BJ (cell line): ENCODE data around the gene ELANE. TPM values are rescaled to one million over a fixed set of nuclear protein-coding genes. Genes with fewer than 3 reads are reported as not detected.

ENCODE experiments used
- CTCF ChIA-PET: fragments of 350-600 bp; formaldehyde crosslinking; extraction: SDS; loops from one replicate; lab custom pipeline; 2021; ENCODE audit warnings: antibody characterized with exemption, inconsistent platforms; lab: Yijun Ruan, JAX
- POLR2A ChIA-PET: fragments of 300-600 bp; sonication (Branson Sonifier 250); formaldehyde crosslinking; extraction: SDS; loops from one replicate; lab custom pipeline; 2021; ENCODE audit warnings: antibody characterized with exemption; lab: Charles Lee
- DNase-seq: peaks from one replicate; pipeline ENCODE4 v3.0.0-alpha.2; 2011; ENCODE audit warnings: low read depth
- H3K27me3 ChIP-seq: 2 replicates; pipeline ENCODE4 v1.6.0; 2011; ENCODE audit warnings: low read length; ENCODE audit not compliant: control insufficient read depth, insufficient read depth
- H3K36me3 ChIP-seq: 2 replicates; pipeline ENCODE4 v1.5.1; 2011; ENCODE audit warnings: low read length; ENCODE audit not compliant: control insufficient read depth, insufficient read depth
- H3K4me3 ChIP-seq: 2 replicates; pipeline ENCODE4 v1.5.1; 2011; ENCODE audit warnings: low read depth, mild to moderate bottlenecking, control low read depth, low read length
- polyA plus RNA-seq: library from polyadenylated mRNA; depleted of rRNA; stranded (reverse); fragments of >200 nt; gene quantifications from 2 replicates; pipeline ENCODE4 v1.2.3, GENCODE V29; 2011
- TF ChIP-seq, protein P1 (sequence below): IDR thresholded peaks from 2 replicates; pipeline ENCODE4 v1.5.1; 2011; ENCODE audit warnings: low read depth, mild to moderate bottlenecking, control low read depth, inconsistent platforms, low read length, moderate library complexity; ENCODE audit not compliant: insufficient read depth

Gene ELANE
- polyA plus RNA-seq, 1 experiment, result 0.12 TPM

DNA sequence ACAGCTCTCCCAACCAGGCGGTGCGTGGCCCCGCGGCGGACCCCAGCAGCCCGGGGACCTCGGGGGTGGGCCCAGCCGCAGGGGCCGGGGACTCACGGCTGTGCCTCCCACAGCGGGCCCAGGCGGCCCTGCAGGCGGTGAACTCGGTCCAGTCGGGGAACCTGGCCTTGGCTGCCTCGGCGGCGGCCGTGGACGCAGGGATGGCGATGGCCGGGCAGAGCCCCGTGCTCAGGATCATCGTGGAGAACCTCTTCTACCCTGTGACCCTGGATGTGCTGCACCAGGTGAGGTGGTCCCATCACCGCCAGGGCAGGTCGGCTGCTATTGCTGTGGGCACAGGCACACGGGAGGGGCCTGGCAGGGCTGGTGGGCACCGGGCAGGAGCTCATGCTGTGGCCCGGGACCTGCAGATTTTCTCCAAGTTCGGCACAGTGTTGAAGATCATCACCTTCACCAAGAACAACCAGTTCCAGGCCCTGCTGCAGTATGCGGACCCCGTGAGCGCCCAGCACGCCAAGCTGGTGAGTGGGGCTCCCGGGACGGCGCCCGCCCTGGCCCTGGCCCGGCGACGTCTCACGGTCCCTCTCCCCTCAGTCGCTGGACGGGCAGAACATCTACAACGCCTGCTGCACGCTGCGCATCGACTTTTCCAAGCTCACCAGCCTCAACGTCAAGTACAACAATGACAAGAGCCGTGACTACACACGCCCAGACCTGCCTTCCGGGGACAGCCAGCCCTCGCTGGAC is 47.5 kb upstream of the ELANE start:
- H3K36me3 ChIP-seq, result peaks cover 59% of the 10 kb centered on the region
- POLR2A ChIA-PET, result no interaction called here

DNA sequence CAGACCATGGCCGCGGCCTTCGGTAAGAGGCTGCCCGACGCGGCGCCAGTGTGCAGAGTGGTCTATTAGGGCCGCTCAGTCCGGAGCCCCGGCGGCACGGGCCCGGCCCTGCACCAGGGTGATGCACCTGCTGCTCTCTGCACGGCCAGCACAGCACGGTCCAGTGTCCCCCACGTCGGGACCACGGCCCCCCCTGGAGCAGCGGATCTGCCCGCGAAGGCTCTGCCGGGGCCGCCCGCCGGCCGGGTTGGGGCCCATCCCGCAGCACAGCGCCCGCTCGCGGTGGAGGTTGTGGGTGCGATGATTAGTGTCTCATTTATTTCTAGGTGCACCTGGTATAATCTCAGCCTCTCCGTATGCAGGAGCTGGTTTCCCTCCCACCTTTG is 46.9 kb upstream of the ELANE start:
- ChIA-PET POLR2A (no interaction called here), CTCF (no interaction called here)
- H3K4me3 ChIP-seq, result no peak overlapping the region
- peaks cover 59% of the 10 kb centered on the region for H3K36me3 ChIP-seq
- DNase-seq, result no peak
- H3K27me3 ChIP-seq, result no peaks in the 10 kb centered on the region
- TF ChIP-seq, protein P1, sequence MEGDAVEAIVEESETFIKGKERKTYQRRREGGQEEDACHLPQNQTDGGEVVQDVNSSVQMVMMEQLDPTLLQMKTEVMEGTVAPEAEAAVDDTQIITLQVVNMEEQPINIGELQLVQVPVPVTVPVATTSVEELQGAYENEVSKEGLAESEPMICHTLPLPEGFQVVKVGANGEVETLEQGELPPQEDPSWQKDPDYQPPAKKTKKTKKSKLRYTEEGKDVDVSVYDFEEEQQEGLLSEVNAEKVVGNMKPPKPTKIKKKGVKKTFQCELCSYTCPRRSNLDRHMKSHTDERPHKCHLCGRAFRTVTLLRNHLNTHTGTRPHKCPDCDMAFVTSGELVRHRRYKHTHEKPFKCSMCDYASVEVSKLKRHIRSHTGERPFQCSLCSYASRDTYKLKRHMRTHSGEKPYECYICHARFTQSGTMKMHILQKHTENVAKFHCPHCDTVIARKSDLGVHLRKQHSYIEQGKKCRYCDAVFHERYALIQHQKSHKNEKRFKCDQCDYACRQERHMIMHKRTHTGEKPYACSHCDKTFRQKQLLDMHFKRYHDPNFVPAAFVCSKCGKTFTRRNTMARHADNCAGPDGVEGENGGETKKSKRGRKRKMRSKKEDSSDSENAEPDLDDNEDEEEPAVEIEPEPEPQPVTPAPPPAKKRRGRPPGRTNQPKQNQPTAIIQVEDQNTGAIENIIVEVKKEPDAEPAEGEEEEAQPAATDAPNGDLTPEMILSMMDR, result no peak

More for the DNA sequence above, 47.5 kb upstream of the ELANE start:
- TF ChIP-seq, protein P1, result no peak
- no peaks in the 10 kb centered on the region for H3K27me3 ChIP-seq
- no peak for DNase-seq
- H3K4me3 ChIP-seq, result no peak overlapping the region
- CTCF ChIA-PET, result interaction anchor here (0.7 kb wide), 1 partner anchor 46 kb away, joined by 3 read pairs; no protein-coding TSS in a partner anchor

DNA sequence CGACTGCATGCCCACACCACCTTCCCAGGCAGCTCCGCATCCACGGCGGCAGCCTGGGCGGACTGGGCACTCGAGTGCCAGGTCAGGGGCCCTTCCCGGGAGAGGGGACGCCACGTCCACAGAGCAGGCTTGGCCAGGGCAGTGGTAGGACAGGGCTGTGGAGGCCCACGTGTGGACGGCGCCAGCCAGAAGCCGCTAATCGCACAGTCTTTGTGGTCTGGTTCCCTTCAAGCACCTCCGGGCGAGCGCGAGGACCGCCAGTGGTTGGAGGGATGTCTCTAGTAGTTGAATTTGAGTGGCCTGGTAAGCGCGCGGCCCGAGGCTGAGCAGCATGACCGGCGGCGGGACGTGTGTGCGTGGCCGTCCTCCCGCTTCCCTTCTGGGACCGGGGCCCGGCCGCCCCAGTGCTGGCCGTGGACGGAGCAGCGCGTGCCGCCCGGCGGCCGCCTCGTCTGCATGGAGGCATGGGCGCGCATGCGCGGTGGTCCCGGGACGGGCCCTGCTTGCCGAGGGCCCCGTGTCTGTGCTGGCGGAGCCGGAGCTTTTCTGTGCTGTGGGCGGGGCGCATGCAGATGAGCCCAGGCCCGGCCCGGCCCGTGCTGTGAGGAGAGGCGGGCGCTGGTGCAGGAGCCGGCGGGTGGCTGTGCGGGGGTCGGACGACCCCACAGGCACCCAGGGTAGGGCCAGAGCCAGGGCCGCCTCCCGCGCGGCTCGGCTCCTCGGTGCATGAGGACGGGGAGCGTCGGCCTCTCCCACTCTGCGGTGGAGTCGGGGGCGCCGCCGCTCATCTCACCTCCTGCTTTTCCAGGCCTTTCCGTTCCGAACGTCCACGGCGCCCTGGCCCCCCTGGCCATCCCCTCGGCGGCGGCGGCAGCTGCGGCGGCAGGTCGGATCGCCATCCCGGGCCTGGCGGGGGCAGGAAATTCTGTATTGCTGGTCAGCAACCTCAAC is 46.2 kb upstream of the ELANE start:
- POLR2A ChIA-PET, result no interaction called here

DNA sequence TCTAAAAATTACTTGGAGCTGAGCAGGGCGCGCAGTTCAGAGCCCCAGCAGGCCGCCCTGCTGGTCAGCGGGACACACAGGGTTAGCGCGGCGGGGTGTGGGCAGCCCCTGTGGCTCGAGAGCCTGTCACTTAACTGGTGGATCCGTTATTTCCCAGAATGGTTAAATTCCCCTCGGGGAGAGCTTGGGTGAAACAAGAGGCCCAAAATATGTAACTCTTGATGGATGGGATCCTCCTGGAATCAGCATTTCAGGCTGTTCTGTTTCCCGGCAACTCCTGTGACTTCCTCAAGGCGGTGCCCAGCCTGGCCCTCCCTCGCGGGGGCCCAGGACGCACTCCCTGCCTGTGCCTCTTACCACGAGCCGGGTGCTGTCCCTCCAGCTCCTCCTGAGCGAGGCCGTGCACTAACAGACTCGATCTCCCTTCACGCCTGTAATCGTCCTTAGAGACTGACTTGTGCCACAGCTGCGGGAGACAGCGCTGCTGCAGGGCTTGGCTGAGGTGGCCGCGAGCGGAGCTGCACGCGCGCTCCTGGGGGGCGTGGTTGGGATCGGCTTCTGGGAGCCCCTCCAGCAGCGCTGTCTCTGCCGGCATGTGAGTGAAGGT is 45.2 kb upstream of the ELANE start:
- TF ChIP-seq, protein P1, result no peak
- ChIA-PET POLR2A (no interaction called here), CTCF (interaction anchor here (0.6 kb wide), 1 partner anchor 461 kb away, joined by 3 read pairs; no protein-coding TSS in a partner anchor)
- no peak for DNase-seq
- Histone ChIP-seq H3K4me3 (no peak overlapping the region), H3K27me3 (no peaks in the 10 kb centered on the region), H3K36me3 (peaks cover 57% of the 10 kb centered on the region)

More for the DNA sequence above, 46.2 kb upstream of the ELANE start:
- CTCF ChIA-PET, result no interaction called here
- Histone ChIP-seq H3K4me3 (no peak overlapping the region), H3K36me3 (peaks cover 59% of the 10 kb centered on the region), H3K27me3 (no peaks in the 10 kb centered on the region)
- no peak for DNase-seq
- TF ChIP-seq, protein P1, result no peak
